GM12891 (cell line): ENCODE measurements around the gene RHOV.

Source experiments
- PAX5 ChIP-seq: IDR thresholded peaks from 2 replicates; pipeline ENCODE4 v1.6.1; 2011; ENCODE audit warnings: low read length, moderate library complexity, mild to moderate bottlenecking; ENCODE audit not compliant: insufficient read depth, severe bottlenecking
- POLR2A ChIP-seq: IDR thresholded peaks from 2 replicates; pipeline ENCODE4 v1.6.1; 2011; ENCODE audit warnings: low read depth, low read length, control low read depth
- POLR2AphosphoS5 ChIP-seq: IDR thresholded peaks from 2 replicates; pipeline ENCODE4 v1.6.1; 2011; ENCODE audit warnings: low read depth, low read length, control low read depth
- SPI1 ChIP-seq: IDR thresholded peaks from 2 replicates; pipeline ENCODE4 v1.6.1; 2011; ENCODE audit warnings: low read depth, low read length, control low read depth
- TAF1 ChIP-seq: IDR thresholded peaks from 2 replicates; pipeline ENCODE4 v1.6.1; 2011; ENCODE audit warnings: low read depth, low read length, control low read depth

- no peak for TF ChIP-seq TAF1
- no peak for TF ChIP-seq POLR2A
- TF ChIP-seq POLR2AphosphoS5: no peak
- no peak for TF ChIP-seq PAX5
- TF ChIP-seq SPI1: no peak
These were observed 19.9 kb downstream of the RHOV start for GRCh38 chr15:40854161-40854560.
